ENCODE results near the gene PHC2. TPM values are rescaled to one million over a fixed set of nuclear protein-coding genes. Genes with fewer than 3 reads are reported as not detected.

Gene PHC2
- polyA plus RNA-seq, 1 donor (not counting 4 experiments of a cell fraction or from before 2014, with no cell fraction given): 51.7 TPM

DNA sequence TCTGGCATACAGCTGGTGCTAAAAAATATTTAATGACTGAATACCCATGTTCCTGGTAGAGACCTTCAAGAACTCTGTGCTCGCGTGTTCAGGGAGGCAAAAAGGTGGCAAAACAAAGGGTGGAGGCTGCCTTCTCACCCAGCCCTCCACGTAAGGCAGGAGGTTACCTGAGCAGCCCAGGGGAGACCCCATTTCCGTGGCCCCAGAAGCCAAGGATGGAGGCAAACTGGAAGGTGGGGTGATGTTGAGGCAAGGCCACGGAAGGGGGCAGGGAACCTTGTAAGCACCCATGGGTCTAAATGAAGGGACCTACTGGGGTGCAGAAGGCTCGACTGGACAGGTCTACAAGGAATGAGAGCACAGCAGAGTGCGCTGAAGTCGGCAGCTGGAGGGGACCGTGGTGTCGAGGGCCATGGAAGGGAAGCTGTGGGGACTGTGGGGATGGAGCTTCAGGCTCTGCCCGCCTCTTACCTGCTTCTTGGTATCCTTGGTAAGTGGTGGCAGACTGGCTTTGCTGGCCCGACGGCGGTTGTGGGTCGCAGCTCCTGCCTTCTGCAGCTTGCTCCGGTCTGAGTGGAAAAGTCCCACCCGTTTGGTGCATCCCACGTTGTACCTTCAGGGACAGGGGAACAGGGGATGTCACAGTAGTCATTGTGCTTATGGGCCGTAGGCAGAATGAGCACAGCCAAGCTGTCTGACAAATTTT is 101.1 kb downstream of the PHC2 start:
- Histone ChIP-seq H4K20me1 (ENCODE audit: control insufficient read depth, extremely low read depth, insufficient read depth, low read length) (peaks cover 53% of the 10 kb centered on the region), H3K36me3 (ENCODE audit: control insufficient read depth in 2 of 2, extremely low read depth in 1 of 2, insufficient read depth in 2 of 2, low read length in 2 of 2) (peaks cover 75 to 77% of the 10 kb centered on the region in 2 experiments), H3K9me3 (ENCODE audit: control insufficient read depth, low read depth, low read length) (no peaks in the 10 kb centered on the region), H3K79me2 (ENCODE audit: control insufficient read depth, insufficient read depth, low read length) (peaks cover 37% of the 10 kb centered on the region), H3K27me3 (ENCODE audit: control insufficient read depth, extremely low read depth, insufficient read depth, low read length) (no peaks in the 10 kb centered on the region), H3K9me1 (ENCODE audit: control insufficient read depth, extremely low read depth, insufficient read depth, low read length) (no peaks in the 10 kb centered on the region), H3K4me2 (ENCODE audit: control insufficient read depth, extremely low read depth, insufficient read depth, low read depth, low read length) (no peak overlapping the region), H3K4me3 (ENCODE audit: control insufficient read depth in 2 of 3, extremely low read depth in 1 of 3, insufficient read depth in 2 of 3, low read depth in 1 of 3, low read length in 3 of 3) (no peak overlapping the region), H3K27ac (ENCODE audit: control insufficient read depth, insufficient read depth, low read length) (no peak overlapping the region), H3K4me1 (ENCODE audit: control insufficient read depth, extremely low read depth, insufficient read depth, low read length) (peaks cover 55% of the 10 kb centered on the region), H3K9ac (ENCODE audit: control insufficient read depth, extremely low read depth, insufficient read depth, low read length) (no peak overlapping the region), H2AFZ (ENCODE audit: control insufficient read depth, low read length) (no peak overlapping the region)
- dilution Hi-C loops (cut with MboI; ENCODE audit: extremely low pct_ligation_motif_present, low sequenced_read_pairs): no loop called here
- DNase-seq (ENCODE audit: low read depth, low spot score): no peak
- FAIRE-seq: no peak
- TF ChIP-seq CTCF (optimal IDR thresholded peaks at IDR 0.05 in 1 of 3, IDR thresholded peaks at IDR 0.05 in 1 of 3, conservative IDR thresholded peaks at IDR 0.05 in 1 of 3; ENCODE audit: extremely low read depth in 1 of 3, insufficient read depth in 2 of 3, low read length in 3 of 3): no peak
- TF ChIP-seq EZH2 (IDR thresholded peaks at IDR 0.05; ENCODE audit: low read length): no peak

DNA sequence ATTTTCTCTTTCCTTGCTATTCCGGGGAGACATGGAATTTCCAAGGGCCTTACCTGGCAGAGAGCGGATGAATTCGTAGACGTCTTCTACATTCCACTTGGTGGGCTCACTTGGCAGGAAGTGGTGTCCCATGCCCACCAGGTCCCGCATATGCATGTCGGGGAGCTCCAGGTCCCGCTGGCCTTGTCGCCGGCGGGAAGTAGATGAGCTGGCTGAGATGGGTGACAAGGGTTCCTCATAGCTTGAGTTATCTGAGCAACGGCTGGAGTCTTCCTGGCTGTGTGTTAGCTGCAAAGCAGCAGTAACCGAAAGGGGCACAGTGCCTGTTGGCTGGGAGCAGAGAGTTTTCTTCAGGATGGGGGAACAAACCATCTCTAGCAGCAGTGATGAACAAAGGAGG is 102.1 kb downstream of the PHC2 start:
- Histone ChIP-seq H3K9ac (ENCODE audit: control insufficient read depth, extremely low read depth, insufficient read depth, low read length) (no peak overlapping the region), H3K4me2 (ENCODE audit: control insufficient read depth, extremely low read depth, insufficient read depth, low read depth, low read length) (peak overlapping the region; percentile 25)
- dilution Hi-C loops (cut with MboI; ENCODE audit: extremely low pct_ligation_motif_present, low sequenced_read_pairs): no loop called here

More for the DNA sequence above, 102.1 kb downstream of the PHC2 start:
- H3K36me3 ChIP-seq (ENCODE audit: control insufficient read depth in 2 of 2, extremely low read depth in 1 of 2, insufficient read depth in 2 of 2, low read length in 2 of 2): peaks cover 78 to 81% of the 10 kb centered on the region in 2 experiments
- H3K4me3 ChIP-seq (ENCODE audit: control insufficient read depth in 2 of 3, extremely low read depth in 1 of 3, insufficient read depth in 2 of 3, low read depth in 1 of 3, low read length in 3 of 3): peak overlapping the region in 1 of 3 experiments; percentile 13
- no peak overlapping the region for H2AFZ ChIP-seq (ENCODE audit: control insufficient read depth, low read length)
- H3K4me1 ChIP-seq (ENCODE audit: control insufficient read depth, extremely low read depth, insufficient read depth, low read length): peaks cover 55% of the 10 kb centered on the region
- no peaks in the 10 kb centered on the region for H3K9me1 ChIP-seq (ENCODE audit: control insufficient read depth, extremely low read depth, insufficient read depth, low read length)
- no peaks in the 10 kb centered on the region for H3K9me3 ChIP-seq (ENCODE audit: control insufficient read depth, low read depth, low read length)
- FAIRE-seq (peak; percentile 43), DNase-seq (ENCODE audit: low read depth, low spot score) (no peak)
- peaks cover 49% of the 10 kb centered on the region for H4K20me1 ChIP-seq (ENCODE audit: control insufficient read depth, extremely low read depth, insufficient read depth, low read length)
- no peaks in the 10 kb centered on the region for H3K27me3 ChIP-seq (ENCODE audit: control insufficient read depth, extremely low read depth, insufficient read depth, low read length)
- H3K27ac ChIP-seq (ENCODE audit: control insufficient read depth, insufficient read depth, low read length): no peak overlapping the region
- TF ChIP-seq EZH2 (IDR thresholded peaks at IDR 0.05; ENCODE audit: low read length): no peak
- TF ChIP-seq CTCF (optimal IDR thresholded peaks at IDR 0.05 in 1 of 3, IDR thresholded peaks at IDR 0.05 in 1 of 3, conservative IDR thresholded peaks at IDR 0.05 in 1 of 3; ENCODE audit: extremely low read depth in 1 of 3, insufficient read depth in 2 of 3, low read length in 3 of 3): no peak
- peaks cover 28% of the 10 kb centered on the region for H3K79me2 ChIP-seq (ENCODE audit: control insufficient read depth, insufficient read depth, low read length)
